HL-60 (cell line): Measurements from ENCODE around the gene MOV10L1.

Experiments used
- DNase-seq, 2 experiments: peaks; one replicate each; pipeline ENCODE4 v3.0.0-alpha.2; 2010 to 2020; ENCODE audit warnings: low read depth in 1 of 2, low spot score in 1 of 2
- H3K27ac ChIP-seq: fragments of 250-450 bp; sonication (Bioruptor Pico); replicated peaks from 2 replicates; pipeline ENCODE4 v1.5.1; 2020; ENCODE audit warnings: mild to moderate bottlenecking, moderate library complexity
- H3K27me3 ChIP-seq: fragments of 250-450 bp; sonication (Bioruptor Pico); 2 replicates; pipeline ENCODE4 v1.5.1; 2021; ENCODE audit warnings: mild to moderate bottlenecking, moderate library complexity; ENCODE audit not compliant: insufficient read depth, poor library complexity, severe bottlenecking
- H3K4me3 ChIP-seq: replicated peaks from 2 replicates; pipeline ENCODE4 v1.5.1; 2011; ENCODE audit warnings: mild to moderate bottlenecking, control low read depth, low read length; ENCODE audit not compliant: insufficient read depth
- CTCF ChIP-seq: IDR thresholded peaks from one replicate; pipeline ENCODE4 v1.5.1; 2011; ENCODE audit warnings: low read length, control low read depth, inconsistent platforms; ENCODE audit not compliant: insufficient read depth
- GABPA ChIP-seq: IDR thresholded peaks from 2 replicates; pipeline ENCODE4 v1.6.1; 2012; ENCODE audit warnings: low read depth
- POLR2AphosphoS5 ChIP-seq: IDR thresholded peaks from 2 replicates; pipeline ENCODE4 v1.6.1; 2012; ENCODE audit warnings: low read depth
- REST ChIP-seq: IDR thresholded peaks from 2 replicates; pipeline ENCODE4 v1.6.1; 2012; ENCODE audit warnings: low read depth; ENCODE audit not compliant: insufficient replicate concordance
- SPI1 ChIP-seq: IDR thresholded peaks from 2 replicates; pipeline ENCODE4 v1.6.1; 2012; ENCODE audit warnings: low read depth, mild to moderate bottlenecking, borderline replicate concordance

MOV10L1 gene

GRCh38 chr22:50119169-50119767, 29.5 kb downstream of the MOV10L1 start:
- no peak for DNase-seq
- TF ChIP-seq REST = no peak
- no peak for TF ChIP-seq GABPA
- Histone ChIP-seq H3K27me3 (no peaks in the 10 kb centered on the region), H3K27ac (no peak overlapping the region), H3K4me3 (no peak overlapping the region)

GRCh38 chr22:50119768-50120251, 30.0 kb downstream of the MOV10L1 start:
- no peak for DNase-seq
- TF ChIP-seq SPI1 (no peak), GABPA (no peak), CTCF (no peak), REST (no peak), POLR2AphosphoS5 (no peak)
- Histone ChIP-seq H3K4me3 (no peak overlapping the region), H3K27ac (no peak overlapping the region), H3K27me3 (no peaks in the 10 kb centered on the region)

- TF ChIP-seq SPI1 = no peak
- no peak overlapping the region for H3K4me3 ChIP-seq
- no peak overlapping the region for H3K27ac ChIP-seq
- no peaks in the 10 kb centered on the region for H3K27me3 ChIP-seq
- no peak for DNase-seq
These were observed 31.5 kb downstream of the MOV10L1 start for GRCh38 chr22:50121202-50121740.

- Histone ChIP-seq H3K4me3 (no peak overlapping the region), H3K27me3 (no peaks in the 10 kb centered on the region), H3K27ac (no peak overlapping the region)
- no peak for TF ChIP-seq CTCF
- TF ChIP-seq REST = no peak
- TF ChIP-seq SPI1 = no peak
- no peak for TF ChIP-seq GABPA
- TF ChIP-seq POLR2AphosphoS5 = no peak
- no peak for DNase-seq
These were observed 33.3 kb downstream of the MOV10L1 start for GRCh38 chr22:50123119-50123518.
